RPMI8226 (cell line): ENCODE data around the gene CRACR2A.

Source experiments
- DNase-seq: peaks from one replicate; pipeline ENCODE4 v3.0.0-alpha.2; 2015

Gene CRACR2A

DNA sequence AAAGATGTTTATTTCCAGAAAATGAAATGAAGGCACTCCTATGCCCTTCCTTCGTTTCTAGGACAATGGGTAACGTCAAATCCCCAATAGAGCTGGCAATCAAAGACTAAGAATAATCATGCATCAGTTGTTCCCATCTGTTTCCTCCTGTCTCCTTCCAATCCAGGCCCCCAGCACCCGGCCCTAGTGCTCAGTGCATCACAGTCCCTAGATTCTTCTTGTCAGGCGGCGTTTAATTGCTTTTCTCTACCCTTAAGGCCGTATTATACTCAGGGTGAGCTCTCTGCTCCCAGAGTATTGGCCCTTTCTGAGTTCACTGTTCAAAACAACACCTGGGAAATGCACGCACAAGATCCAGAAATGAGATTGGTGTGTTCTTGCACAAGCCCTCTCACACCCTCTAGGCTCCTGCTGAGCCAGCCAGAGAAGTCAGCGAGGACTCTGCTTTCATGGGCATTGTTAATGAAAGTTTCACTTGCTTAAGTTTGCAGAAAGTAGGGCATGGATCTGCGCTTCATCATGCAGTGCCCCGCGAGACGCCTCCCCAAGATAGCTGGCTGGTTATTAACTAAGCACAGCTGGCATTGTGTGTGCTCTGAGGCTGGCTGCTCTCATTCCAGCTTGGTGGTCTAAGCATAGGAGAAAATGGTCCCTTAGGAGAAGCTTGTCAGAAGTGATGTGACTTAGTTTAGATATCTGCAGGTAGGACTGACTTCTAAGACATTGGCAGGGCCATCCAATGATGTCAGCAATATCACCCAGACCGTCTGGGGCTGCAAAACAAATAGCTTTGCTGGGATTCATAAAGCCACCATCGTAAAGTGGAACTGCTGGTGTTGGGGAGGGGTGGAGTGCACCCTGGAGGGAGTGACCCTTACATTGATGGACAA is 28.7 kb downstream of the CRACR2A start:
- no peak for DNase-seq

DNA sequence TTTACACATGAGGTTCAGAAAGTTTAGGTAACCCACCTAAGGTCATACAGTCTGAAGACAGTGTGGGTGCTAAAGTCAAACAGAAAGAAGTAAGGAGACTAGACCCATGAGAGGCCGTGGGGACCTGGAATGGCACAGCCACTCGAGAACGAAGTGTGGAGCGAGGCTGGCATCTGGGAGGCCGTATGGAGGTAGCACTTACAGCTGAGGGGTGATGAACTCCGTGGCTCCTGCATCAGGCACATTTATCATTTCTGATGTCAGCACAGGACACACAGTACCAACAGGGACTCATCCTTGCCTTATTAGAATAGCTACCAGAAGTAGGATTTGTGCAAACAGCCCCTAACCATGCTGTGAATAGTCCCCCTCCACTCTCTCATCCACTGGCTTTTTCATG is 30.5 kb downstream of the CRACR2A start:
- DNase-seq = no peak

DNA sequence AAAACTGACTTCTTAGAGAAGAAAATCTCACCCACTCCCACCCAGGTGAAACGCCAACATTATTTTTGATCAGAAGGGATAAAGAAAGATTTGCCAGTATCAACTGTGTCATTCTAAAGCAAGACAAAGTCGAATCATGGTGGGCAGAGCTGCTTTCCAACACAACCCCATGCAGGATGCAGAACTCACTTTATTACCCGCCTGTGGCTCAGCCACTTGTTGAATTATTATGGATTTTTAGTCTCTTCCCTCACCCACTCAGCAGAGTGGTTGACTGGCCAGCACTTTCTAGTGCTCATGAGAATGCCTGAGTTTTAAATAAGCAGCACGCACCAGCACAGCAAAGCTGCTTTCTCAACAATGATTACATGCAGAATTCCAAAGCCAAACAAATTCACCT is 32.1 kb downstream of the CRACR2A start:
- no peak for DNase-seq

DNA sequence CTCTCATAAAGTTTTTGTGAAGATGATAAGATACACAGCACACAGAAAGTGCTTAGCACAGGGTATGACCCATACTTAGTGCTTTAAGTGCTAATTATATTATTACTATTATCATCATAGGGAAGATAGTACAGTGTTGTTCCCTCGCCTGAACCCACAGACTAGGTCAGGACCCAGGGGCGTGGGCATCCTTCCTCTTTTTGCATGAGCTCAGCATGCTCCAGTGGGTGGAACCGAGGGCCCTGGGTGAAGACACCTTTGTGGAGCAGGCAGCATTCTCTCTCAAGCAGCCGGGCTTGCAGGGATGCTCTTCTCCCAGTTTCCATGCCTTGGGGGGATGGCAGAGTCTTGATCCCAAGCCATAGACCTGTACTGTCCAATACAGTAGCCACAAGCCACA is 34.8 kb downstream of the CRACR2A start:
- DNase-seq = no peak

DNA sequence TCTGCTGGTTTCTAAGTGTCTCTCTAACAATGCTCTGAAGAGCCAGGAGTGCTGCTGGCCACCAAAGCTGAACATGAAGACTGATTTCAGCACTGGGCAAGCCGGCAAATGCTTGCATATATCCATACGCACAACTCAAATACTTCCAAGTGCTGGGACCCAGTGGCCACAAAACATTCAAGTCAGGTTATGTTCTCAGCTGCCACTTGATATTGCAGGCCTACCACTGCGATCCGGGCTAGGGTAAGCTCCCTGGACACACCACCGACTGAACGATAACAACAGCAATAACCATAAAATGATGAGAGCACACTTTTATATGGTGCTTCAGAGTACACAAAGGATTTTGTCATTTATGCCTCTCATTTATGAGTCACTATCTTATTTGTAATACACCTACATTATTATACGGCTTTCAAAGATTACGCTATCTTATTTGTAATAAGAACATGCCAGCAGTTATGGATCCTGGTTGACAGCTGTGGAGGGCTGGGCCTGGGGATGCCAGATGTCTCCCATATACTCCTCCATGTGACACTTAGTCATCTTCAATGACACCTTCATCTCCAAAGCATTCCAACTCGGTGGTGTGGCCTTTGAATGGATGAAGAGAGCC is 35.5 kb downstream of the CRACR2A start:
- DNase-seq = no peak

DNA sequence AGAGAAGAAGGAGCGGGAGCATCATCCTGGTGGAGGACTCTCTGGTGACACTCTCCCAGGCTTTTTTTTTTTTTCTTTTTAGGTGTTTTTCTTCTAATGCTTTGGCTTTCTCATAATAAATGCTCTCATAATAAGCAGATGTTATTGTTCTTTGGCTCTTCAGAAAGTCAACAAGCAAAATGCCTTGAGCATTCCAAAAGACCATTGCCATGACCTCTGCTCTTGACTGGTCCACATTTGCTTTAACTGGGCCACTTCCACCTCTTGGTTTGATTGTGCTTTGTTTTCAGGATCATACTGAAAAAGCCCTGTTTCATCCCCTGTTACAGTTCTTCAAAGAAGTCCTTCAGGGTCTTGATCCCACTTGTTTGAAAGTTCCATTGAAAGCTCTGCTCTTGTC is 36.9 kb downstream of the CRACR2A start:
- no peak for DNase-seq

DNA sequence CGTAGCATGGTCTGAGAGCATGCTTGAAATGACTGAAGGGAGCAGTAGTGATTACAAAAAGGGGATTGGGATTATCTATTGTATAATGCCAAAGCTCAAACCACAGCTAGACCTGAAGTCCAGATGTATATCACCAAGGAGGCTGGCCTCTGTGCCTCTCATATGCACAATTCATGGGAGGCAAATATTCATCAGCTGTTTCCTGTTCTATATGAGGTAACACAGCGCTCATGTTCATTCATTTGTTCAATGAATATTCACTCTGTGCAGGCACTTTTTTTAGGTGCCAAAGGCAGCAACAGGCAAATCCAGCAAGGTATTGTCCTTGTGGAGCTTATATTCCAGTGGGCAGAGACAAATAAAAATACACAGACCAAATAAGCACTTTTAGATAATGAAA is 39.0 kb downstream of the CRACR2A start:
- no peak for DNase-seq

DNA sequence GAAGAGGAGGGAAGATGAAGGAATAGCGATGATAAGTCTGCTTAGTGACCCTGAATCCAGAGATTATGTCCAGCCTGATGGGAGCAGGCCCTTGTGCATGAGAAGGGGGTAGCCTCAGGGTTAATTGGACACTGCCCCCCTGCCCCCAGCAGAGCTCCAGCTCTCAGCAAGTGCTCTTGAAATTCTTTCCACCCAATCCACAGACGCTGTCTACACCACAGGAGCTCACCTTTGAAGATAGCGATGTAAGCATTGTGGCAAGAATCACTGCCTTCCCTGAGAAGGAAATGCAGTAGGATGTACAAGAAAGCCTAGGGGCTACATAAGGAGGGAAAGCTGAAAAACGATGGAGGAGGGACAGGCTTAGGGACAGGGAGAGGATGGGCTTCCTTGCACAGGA is 39.4 kb downstream of the CRACR2A start:
- DNase-seq = no peak

DNA sequence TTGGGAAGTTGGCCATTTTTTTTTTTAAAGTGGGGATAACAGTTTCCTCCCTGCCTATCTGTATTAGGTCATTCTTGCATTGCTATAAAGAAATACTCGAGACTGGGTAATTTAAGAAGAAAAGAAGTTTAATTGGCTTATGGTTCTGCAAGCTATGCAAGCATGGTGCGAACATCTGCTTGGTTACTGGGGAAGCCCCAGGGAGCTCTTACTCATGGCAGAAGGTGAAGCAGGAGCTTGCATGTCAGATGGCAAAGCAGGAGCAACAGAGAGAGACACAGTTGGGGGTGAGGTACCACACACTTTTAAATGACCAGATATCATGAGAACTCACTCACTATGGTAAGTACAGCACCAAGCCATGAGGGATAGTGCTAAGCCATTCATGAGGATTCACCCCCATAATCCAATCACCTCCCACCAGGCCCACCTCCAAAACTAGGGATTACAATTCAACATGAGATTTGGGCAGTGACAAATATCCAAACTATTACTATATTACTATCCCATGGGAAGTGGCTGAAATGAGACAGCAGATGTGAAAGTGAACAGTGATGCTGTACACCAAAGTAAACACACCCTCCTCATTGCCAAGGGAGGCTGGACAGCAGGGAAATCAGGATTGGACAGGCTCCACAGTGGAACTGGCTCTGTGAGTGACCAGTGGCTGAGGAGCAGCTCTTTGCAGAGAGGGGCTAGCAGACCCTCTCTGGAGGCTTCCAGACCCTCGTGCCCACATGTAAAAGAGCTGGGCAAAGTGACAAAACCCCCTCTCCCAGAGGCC is 40.5 kb downstream of the CRACR2A start:
- no peak for DNase-seq

DNA sequence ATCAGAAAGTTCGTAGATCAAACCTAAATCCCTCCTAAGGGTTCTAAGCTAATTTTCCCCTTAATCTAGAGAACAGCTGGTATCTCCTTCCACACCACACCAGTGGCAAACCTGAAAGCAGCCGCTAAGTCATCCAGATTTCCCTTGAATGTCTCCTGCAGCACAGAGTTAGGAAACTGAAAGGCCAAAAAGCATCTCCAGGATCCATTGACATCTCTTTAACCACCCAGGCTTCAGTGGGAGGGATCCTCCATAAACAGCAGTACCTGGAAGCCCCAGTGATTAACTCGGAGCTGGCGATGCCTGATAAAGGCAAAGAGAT is 47.6 kb downstream of the CRACR2A start:
- DNase-seq = no peak

DNA sequence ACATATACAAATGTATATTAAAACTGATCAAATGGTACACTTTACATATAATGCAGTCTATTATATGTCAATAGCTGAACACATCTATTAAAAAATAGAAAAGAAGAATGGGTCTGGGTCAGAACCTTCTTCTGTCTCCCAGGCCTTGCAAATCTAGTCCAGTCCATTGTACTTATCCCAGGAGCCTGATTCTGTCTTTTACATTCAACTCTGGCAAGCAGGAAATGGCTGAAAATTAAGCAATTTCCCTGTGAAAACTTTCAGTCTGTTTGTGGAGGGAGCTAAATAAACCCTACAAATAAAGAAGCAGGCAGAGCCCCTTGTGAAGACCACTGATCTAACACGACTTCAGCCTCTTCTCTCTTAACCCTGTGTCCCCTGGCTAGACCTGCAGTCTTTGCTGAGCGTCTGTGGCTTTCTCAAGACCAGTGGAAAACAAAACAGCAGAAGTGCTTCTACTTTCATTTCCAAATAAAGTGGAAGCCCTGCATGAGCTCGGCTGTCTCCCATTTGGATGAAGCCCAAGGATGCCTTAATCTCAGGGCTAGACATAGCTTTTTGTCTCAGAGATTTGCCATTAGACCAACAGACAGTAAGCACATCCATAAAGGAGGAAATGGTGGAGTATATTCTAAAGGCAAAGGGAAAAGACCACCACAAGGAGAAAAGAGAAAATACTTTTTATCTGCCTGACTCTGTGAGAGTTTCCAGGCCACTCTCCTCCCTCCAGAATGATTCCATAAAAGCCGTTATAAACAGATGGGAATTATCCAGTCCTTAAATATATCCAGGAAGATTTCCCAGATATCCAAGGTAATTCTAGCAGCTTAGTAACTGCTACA is 48.2 kb downstream of the CRACR2A start:
- no peak for DNase-seq

DNA sequence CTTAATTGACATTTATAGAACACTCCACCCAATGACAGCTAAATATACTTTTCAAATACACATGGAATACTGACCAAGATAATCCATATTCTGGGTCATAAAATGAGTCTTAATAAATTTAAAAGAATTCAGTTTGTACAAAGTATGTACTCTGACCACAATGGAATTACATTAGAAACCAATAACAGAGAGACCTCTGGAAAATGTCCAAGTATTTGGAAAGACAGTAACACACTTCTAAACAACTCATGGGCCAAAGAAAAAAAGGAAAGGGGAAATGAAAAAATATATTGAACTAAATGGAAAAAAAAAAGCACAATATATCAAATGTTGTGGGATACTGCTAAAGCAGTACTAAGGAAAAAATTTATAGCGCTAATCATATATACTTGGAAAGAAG is 52.0 kb downstream of the CRACR2A start:
- no peak for DNase-seq

DNA sequence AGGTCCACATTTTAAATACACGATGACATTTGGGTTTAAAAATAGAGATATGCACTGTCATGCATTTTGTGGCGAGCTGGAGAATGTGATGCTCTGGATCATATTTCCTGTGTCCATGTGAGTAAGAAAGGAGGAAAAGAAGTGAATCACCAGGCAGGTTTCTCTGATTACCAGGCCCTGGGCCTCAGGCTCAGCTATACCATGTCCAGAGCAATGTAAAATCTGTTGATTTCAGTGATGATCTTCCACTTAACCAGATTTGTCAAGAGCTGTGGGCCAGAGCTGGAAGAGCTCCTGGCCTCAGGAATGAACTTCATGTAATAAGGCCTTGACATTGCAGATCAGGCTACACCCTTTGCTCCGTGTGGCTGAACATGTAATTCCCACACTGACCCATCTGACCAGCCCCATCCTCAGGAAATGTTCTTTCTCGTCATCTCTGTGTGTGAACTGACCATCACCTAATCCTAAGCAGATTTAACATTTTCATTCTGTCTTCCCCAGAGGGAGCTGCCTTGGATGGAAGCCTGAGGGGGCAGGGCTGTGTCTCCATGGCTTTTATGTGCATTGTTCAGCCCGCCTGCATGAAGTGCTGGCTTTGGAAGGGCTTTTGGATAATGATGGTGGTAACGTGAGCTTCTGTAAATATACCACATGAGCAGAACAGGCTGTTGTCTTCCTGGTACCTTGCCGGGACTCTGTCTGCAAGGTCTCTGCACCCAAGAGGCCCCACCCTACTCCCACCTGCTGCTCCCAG is 54.5 kb downstream of the CRACR2A start:
- no peak for DNase-seq

DNA sequence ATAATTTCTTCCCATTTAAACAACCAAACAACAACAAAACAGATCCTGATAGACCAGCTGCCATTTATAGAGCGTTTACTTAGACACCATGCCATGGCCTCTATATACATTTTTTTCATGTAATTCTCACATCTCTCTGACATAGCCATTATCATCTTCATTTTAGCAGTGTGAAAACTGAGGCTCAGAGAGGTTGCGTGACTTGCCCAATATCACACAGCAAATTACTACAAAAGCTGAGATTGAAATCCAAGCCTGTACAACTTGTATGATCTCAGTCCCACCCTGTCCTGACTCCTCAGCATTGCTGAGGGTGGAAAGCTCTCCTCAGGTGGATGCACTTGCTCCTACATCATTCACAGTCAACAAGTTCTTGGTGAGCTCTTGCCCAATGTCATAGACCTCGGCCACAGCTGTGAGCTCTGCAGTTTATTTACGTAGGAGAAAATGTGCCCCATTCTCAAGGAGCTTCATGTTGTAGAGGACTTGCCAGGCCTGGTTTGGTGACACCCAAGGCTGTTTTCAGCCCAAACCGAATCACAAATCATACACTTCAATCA is 55.5 kb downstream of the CRACR2A start:
- no peak for DNase-seq

DNA sequence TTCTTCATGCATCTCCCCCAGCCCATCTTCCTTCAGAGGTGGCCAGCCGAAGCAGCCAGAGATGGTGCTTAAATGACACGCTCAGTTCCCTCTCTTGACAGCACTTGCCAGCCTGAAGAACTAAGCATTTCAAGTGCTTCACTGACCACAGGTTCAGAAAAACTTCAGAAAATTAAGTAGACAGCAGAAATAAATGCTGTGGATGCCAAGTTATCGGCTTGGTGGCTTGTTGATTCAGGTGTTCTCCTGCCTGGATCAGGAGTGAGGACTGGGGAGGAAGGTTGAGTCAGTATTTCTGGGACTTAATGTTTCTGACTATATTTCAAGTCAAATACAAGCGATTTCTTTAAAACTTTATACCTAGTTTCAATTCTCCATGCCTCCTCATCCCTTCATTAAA is 58.2 kb downstream of the CRACR2A start:
- DNase-seq = no peak

DNA sequence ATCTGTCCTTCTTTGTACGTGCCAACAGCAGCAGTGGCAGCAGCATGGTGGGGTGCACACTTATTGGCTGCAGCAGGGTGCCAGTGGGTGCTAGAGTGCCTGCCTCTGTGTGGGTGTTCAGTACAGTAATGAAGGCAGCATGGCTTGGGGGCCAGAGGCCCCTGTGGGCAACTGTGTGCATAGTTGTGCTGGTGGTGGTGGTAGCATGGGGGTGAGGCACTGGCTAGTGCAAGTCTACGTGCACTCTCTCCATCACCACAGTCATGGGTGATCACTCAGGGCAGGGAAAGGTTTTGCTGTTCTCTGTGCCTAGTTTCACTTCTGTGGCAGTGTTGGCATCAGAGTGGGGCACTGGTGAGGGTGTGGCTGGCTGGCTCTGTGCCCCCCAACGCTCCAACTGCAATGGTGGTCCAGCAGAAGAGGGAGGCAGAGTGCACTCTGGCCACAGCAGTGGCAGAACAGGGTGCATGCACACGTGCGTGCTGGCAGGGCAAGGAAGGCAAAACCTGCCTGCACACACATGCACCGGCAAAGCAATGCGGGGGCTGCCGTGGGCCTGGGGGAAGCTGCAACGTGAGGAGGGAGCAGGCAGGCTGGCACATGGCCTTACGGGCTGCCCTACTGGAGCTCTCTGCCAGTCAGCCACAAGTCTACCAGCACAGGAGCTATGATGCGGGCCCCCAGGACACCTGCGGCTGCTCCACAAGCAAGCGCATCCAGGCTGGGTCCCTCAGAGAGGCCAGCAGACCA is 60.1 kb downstream of the CRACR2A start:
- DNase-seq = no peak

DNA sequence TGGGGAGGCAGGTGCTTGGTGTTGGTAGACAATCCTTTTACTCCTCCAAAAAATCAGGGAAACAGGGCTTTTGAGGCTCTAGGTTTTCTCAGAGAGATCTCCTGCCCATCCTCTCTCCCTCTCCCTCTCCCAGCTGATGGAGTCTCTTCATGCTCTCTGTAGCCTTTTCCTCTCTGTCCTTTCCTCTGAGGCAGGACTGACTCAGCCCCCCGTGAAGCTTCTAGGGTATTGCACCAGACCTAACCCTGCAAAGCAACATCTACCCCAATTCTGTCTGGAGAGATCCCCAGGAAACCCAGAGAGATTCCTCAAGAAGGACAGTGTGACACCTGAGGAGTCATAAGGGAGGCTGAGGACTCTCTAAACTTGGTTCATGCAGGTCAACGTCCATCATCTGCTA is 66.4 kb downstream of the CRACR2A start:
- no peak for DNase-seq

DNA sequence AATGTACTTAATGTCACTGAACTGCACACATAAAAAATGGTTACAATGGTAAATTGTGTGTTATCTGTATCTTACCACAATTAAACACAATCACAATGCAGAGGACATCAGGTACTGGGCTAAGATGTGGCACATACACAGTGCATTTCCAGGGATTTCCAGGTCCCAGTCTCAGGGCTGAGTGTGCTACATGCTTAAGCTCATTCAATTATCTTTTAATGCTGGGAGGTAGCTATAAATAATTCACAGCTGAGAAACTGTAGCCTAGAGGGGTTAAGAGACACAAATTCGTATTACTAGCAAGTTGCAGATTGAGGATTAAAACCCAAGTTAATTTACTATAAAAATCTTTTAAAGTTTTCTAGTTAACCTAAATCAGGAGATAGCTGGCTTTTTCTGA is 67.1 kb downstream of the CRACR2A start:
- DNase-seq = no peak

DNA sequence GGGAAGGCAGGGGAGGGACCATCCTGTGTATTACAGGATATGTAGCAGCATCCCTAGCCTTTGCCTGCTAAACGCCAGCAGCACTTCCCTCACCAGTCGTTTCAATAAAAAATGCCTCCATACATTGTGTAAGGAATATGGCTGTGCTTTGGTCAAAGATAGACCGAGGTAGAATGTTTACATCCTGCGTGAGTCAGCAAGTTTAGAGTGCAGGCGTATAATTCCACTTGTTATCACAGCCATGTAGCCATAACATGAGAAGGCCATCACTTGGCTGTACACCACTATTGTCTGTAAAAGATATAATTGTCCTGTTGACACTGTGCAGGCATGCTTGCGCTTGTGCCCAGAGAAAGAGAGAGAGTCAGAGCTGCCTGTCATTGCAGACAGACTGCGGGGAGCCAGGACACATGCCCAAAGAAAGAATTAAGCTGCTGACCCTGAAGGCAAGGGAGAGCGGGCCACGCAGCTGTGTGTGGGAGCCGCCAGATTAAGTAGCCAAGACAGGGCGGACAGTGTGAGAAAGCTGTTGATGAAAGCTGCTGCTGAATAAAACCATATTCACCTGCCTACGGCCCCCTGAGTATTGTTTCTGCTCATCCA is 68.4 kb downstream of the CRACR2A start:
- DNase-seq = no peak

DNA sequence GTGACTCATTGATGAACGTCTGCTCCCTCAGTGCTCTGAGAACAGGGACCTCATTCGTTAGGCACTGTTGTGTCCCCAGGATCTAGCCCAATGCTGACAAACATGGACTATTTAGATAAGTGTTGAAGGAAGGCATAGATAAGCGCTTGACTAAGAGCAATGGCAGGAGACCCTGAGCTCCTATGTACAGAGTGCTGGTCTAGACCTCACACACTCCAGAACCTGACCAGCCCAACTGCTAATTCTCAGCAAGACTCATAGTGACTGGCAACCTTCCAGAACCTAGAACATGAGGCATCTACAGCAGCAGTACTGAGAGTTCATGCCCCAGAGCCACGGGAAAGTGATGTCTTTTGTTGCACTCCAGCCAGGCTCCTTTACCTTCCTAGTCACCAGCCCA is 69.2 kb downstream of the CRACR2A start:
- no peak for DNase-seq

DNA sequence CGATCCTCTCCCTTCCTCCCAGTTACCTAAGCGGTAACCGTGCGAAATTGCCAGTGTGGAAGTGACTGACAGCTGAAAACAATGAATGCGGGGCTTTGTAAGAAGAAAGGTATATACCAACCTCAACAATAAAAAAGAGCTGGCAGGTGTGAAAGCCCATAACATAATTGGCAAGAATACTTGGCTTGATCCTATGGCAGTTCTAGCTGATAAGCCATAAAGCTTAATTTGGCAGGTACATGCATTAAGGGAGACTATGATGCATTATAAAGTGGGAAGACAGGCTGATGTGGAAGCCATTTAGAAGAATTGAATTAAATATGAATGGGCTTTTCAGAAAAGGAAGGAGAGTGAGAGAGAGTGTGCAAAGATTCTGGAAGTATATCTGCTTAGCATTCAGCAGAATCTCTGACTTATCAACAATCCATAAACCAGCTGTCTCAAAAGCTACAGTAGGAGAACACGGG is 71.3 kb downstream of the CRACR2A start:
- no peak for DNase-seq
